Stimulated activated CD8-positive, alpha-beta memory T cell treated with anti-CD3 and anti-CD28 coated beads, Interleukin-7, amount 100 ng/mL, for 48 hours (primary cell): ENCODE results near the gene PARD6G.
A peak's percentile ranks its signal among the peaks of the same experiment; 100 is the strongest.

Source experiments
- DNase-seq, 2 donors: peaks; one replicate each; pipeline ENCODE4 v3.0.0-alpha.2; 2020; ENCODE audit warnings: low read depth in 1 of 2; ENCODE audit errors: extremely low read depth in 1 of 2

PARD6G gene

GRCh38 chr18:80218341-80219227 is 28.7 kb downstream of the PARD6G start:
- DNase-seq, result no peak

GRCh38 chr18:80213182-80213581 is 34.1 kb downstream of the PARD6G start:
- no peak for DNase-seq

GRCh38 chr18:80210312-80211083 is 36.8 kb downstream of the PARD6G start:
- no peak for DNase-seq

- DNase-seq, result no peak
Observed at GRCh38 chr18:80208620-80209019, 38.7 kb downstream of the PARD6G start.

- no peak for DNase-seq
Observed at GRCh38 chr18:80205294-80205693, 42.0 kb downstream of the PARD6G start.

GRCh38 chr18:80204142-80204541 is 43.2 kb downstream of the PARD6G start:
- DNase-seq, result peak in 1 of 2 donors; percentile 17

GRCh38 chr18:80203249-80203648 is 44.1 kb downstream of the PARD6G start:
- no peak for DNase-seq

GRCh38 chr18:80202264-80202998 is 44.9 kb downstream of the PARD6G start:
- DNase-seq, result peak in 1 of 2 donors; percentile 63

- no peak for DNase-seq
Observed at GRCh38 chr18:80201739-80202138, 45.6 kb downstream of the PARD6G start.

- DNase-seq, result no peak
Observed at GRCh38 chr18:80200932-80201672, 46.2 kb downstream of the PARD6G start.

GRCh38 chr18:80200171-80200931 is 47.0 kb downstream of the PARD6G start:
- no peak for DNase-seq

- no peak for DNase-seq
Observed at GRCh38 chr18:80198994-80199748, 48.1 kb downstream of the PARD6G start.

- no peak for DNase-seq
Observed at GRCh38 chr18:80198391-80198790, 48.9 kb downstream of the PARD6G start.

GRCh38 chr18:80197528-80197927 is 49.8 kb downstream of the PARD6G start:
- no peak for DNase-seq

- no peak for DNase-seq
Observed at GRCh38 chr18:80196528-80197320, 50.6 kb downstream of the PARD6G start.

GRCh38 chr18:80194874-80195570 is 52.3 kb downstream of the PARD6G start:
- no peak for DNase-seq

- DNase-seq, result no peak
Observed at GRCh38 chr18:80193701-80194100, 53.6 kb downstream of the PARD6G start.
